Spleen (tissue), 11 donors: ENCODE measurements around the gene GUCA2A. TPM values are rescaled to one million over a fixed set of nuclear protein-coding genes. Genes with fewer than 3 reads are reported as not detected.

ENCODE experiments used
- DNase-seq: peaks from one replicate; pipeline ENCODE4 v3.0.0-alpha.2; 2020
- H3K27ac ChIP-seq, 8 donors: fragments of 200-600 bp; sonication (generic) in 7 of 8; 1 replicate in 4 of 8; 2 replicates in 4 of 8; pipeline versions ENCODE4 v1.5.0 to v1.8.0; 2016 to 2021; ENCODE audit warnings: inconsistent platforms in 4 of 8, mild to moderate bottlenecking in 4 of 8, moderate library complexity in 1 of 8
- H3K27me3 ChIP-seq, 7 donors: fragments of 200-600 bp; sonication (generic) in 6 of 7; replicated peaks in 1 of 7; 1 replicate in 4 of 7; 2 replicates in 3 of 7; pipeline versions ENCODE4 v1.5.0 to v1.8.0; 2016 to 2021; ENCODE audit warnings: inconsistent platforms in 3 of 7, mild to moderate bottlenecking in 1 of 7
- H3K36me3 ChIP-seq, 6 donors: fragments of 200-600 bp; sonication (generic) in 5 of 6; 1 replicate in 4 of 6; 2 replicates in 2 of 6; pipeline versions ENCODE4 v1.5.0 to v1.8.0; 2016 to 2021; ENCODE audit warnings: inconsistent platforms in 2 of 6
- H3K4me1 ChIP-seq, 6 donors: fragments of 200-600 bp; sonication (generic) in 5 of 6; 1 replicate in 3 of 6; 2 replicates in 3 of 6; pipeline versions ENCODE4 v1.5.0 to v1.8.0; 2016 to 2021; ENCODE audit warnings: inconsistent platforms in 3 of 6
- H3K4me3 ChIP-seq, 8 donors: fragments of 200-600 bp; sonication (generic) in 7 of 8; 1 replicate in 4 of 8; 2 replicates in 4 of 8; pipeline versions ENCODE4 v1.5.0 to v1.8.0; 2016 to 2021; ENCODE audit warnings: inconsistent platforms in 4 of 8, mild to moderate bottlenecking in 4 of 8, moderate library complexity in 2 of 8
- H3K9me3 ChIP-seq, 8 donors: fragments of 200-600 bp; sonication (generic) in 7 of 8; 1 replicate in 4 of 8; 2 replicates in 4 of 8; pipeline versions ENCODE4 v1.5.0 to v1.8.0; 2016 to 2021; ENCODE audit warnings: inconsistent platforms in 4 of 8
- POLR2A ChIP-seq, 3 donors: fragments of 450-650 bp; IDR thresholded peaks; one replicate each; pipeline ENCODE4 v1.5.1; 2017; ENCODE audit warnings: antibody characterized with exemption in 3 of 3, mild to moderate bottlenecking in 1 of 3
- POLR2AphosphoS5 ChIP-seq, 3 donors: sonication (generic); formaldehyde crosslinking; IDR thresholded peaks; one replicate each; pipeline ENCODE4 v1.5.1; 2017; ENCODE audit warnings: antibody characterized with exemption in 3 of 3
- WGBS, 5 donors: extraction: QIAGEN DNeasy Blood & Tissue Kit in 3 of 5; methylation state at CpG; one replicate each; pipeline versions ENCODE4 v1.1.5 to v1.1.7; 2013 to 2018; 5-methylcytosine and 5-hydroxymethylcytosine counted together
- intact Hi-C: fragments of 100-400 bp; cut with DNase I; formaldehyde crosslinking; loops from one replicate; pipeline ENCODE4 v1.15.0; 2023; ENCODE audit warnings: low total_unique reads
- polyA plus RNA-seq, 3 donors: library from polyadenylated mRNA; stranded (reverse); fragments of 200-250 nt; gene quantifications; one replicate each; pipeline ENCODE4 v1.2.1, GENCODE V29; 2013
- total RNA-seq, 7 donors: library from RNA; depleted of rRNA in 3 of 7; stranded (reverse); fragments of >200 nt in 3 of 7; fragmentation: NEBNext Ultra II Directional in 4 of 7; extraction: Animal tissue kit (Norgen Biotek cat#: 25700) in 4 of 7; gene quantifications; one replicate each; pipeline versions ENCODE4 v1.1.0 to v1.2.1, GENCODE V29; 2016 to 2021
- TF ChIP-seq, protein P1 (sequence below), 11 experiments: fragments of 200-600 bp in 7 of 11; fragments of 450-650 bp in 4 of 11; sonication (generic) in 4 of 11; IDR thresholded peaks in 8 of 11; conservative IDR thresholded peaks in 3 of 11; 1 replicate in 7 of 11; 2 replicates in 4 of 11; pipeline versions ENCODE4 v1.4.0 to v1.8.0; 2016 to 2021; ENCODE audit warnings: antibody characterized with exemption in 11 of 11, inconsistent platforms in 4 of 11, mild to moderate bottlenecking in 1 of 11
- donor health status: healthy with polysubstance abuse.
- donor health status: DM: no; HTN: no; CAD: no; lungs with moderate emphysema.
- donor health status: DM: no; HTN: no; CAD: no.
- donor health status: Bipolar disorder and iron deficiency.
- donor health status: healthy.
- donor health status: DM: no; HTN: no; CAD: no.
- donor health status: DM: yes; HTN: yes; CAD: no.

The GUCA2A gene
- total and polyA plus RNA-seq, 10 donors: not detected

DNA sequence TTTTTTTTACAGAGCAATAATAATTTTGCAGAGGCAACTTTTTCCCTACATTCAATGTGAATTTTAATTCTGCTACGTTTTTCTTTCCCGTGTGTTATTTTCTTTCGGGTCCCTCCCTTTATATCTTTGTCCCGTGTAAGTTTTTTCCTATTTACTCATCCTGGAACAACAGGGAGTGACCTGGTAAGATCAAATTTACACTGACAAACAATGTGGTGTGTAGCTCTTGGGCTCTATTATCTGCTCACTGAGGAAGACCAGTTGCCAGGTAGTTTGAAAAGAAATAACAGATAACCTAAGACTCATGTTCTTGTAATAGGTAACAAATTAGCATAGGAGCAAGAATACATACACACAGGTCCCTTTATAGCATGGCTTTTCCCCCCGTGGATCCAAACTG, 33.7 kb upstream of the GUCA2A start:
- Histone ChIP-seq H3K9me3 (peaks cover 0 to 22% (median 19%) of the 10 kb centered on the region in 8 donors), H3K4me1 (no peaks in the 10 kb centered on the region), H3K4me3 (no peak overlapping the region), H3K36me3 (peaks cover 1 to 92% (median 44%) of the 10 kb centered on the region in 6 donors), H3K27me3 (no peaks in the 10 kb centered on the region), H3K27ac (no peak overlapping the region)
- intact Hi-C loops: no loop called here
- TF ChIP-seq POLR2AphosphoS5 (IDR thresholded peaks at IDR 0.05): no peak
- no peak for TF ChIP-seq POLR2A (IDR thresholded peaks at IDR 0.05)
- no peak for DNase-seq
- WGBS, 5 donors: 89 to 96% (median 92%) methylated on average over 5 of the region's 5 CpGs

DNA sequence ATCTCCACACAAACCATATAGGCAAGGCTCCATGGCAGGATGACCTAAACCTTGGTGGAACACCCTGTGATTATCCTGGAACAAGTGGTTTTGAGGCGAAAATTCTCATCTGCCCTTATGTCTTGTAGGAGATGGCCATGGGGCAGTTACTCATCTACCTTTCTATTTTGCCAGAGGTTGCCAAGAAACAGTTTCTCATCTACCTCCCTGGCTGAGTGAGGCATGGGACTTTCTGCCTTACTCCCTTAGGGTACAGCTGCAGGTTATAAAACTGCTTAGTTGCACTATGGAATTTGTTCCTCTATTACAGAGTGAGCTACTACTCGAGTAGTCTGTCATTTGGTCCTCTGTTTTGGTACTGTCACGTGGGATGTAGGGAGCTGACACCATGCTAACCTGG, 31.3 kb upstream of the GUCA2A start:
- Histone ChIP-seq H3K9me3 (no peaks in the 10 kb centered on the region), H3K27ac (no peak overlapping the region), H3K4me1 (no peaks in the 10 kb centered on the region), H3K4me3 (no peak overlapping the region), H3K36me3 (peaks cover 0 to 89% (median 44%) of the 10 kb centered on the region in 6 donors), H3K27me3 (no peaks in the 10 kb centered on the region)
- TF ChIP-seq POLR2AphosphoS5 (IDR thresholded peaks at IDR 0.05): no peak
- TF ChIP-seq, protein P1, sequence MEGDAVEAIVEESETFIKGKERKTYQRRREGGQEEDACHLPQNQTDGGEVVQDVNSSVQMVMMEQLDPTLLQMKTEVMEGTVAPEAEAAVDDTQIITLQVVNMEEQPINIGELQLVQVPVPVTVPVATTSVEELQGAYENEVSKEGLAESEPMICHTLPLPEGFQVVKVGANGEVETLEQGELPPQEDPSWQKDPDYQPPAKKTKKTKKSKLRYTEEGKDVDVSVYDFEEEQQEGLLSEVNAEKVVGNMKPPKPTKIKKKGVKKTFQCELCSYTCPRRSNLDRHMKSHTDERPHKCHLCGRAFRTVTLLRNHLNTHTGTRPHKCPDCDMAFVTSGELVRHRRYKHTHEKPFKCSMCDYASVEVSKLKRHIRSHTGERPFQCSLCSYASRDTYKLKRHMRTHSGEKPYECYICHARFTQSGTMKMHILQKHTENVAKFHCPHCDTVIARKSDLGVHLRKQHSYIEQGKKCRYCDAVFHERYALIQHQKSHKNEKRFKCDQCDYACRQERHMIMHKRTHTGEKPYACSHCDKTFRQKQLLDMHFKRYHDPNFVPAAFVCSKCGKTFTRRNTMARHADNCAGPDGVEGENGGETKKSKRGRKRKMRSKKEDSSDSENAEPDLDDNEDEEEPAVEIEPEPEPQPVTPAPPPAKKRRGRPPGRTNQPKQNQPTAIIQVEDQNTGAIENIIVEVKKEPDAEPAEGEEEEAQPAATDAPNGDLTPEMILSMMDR (IDR thresholded peaks at IDR 0.05 in 8 of 11, conservative IDR thresholded peaks at IDR 0.05 in 3 of 11): no peak
- TF ChIP-seq POLR2A (IDR thresholded peaks at IDR 0.05): no peak
- no peak for DNase-seq
- intact Hi-C loops: no loop called here
- 87 to 100% (median 95%) methylated on average over 3 of the region's 3 CpGs for whole genome bisulfite sequencing, 5 donors

GRCh38 chr1:42192106-42192505, 27.6 kb upstream of the GUCA2A start:
- Histone ChIP-seq H3K36me3 (peaks cover 0 to 99% (median 58%) of the 10 kb centered on the region in 6 donors), H3K27me3 (no peaks in the 10 kb centered on the region), H3K4me3 (no peak overlapping the region), H3K9me3 (no peaks in the 10 kb centered on the region), H3K27ac (no peak overlapping the region), H3K4me1 (no peaks in the 10 kb centered on the region)
- WGBS, 5 donors: 86 to 92% (median 90%) methylated on average over 4 of the region's 4 CpGs
- no peak for DNase-seq
- intact Hi-C loops: no loop called here
- TF ChIP-seq, protein P1 (IDR thresholded peaks at IDR 0.05 in 8 of 11, conservative IDR thresholded peaks at IDR 0.05 in 3 of 11): no peak
- TF ChIP-seq POLR2A (IDR thresholded peaks at IDR 0.05) (no peak), POLR2AphosphoS5 (IDR thresholded peaks at IDR 0.05) (no peak)

- peak in 1 of 3 donors; percentile 19 for TF ChIP-seq POLR2AphosphoS5 (IDR thresholded peaks at IDR 0.05)
- no peak for TF ChIP-seq POLR2A (IDR thresholded peaks at IDR 0.05)
- TF ChIP-seq, protein P1 (IDR thresholded peaks at IDR 0.05 in 8 of 11, conservative IDR thresholded peaks at IDR 0.05 in 3 of 11): no peak
- Histone ChIP-seq H3K4me1 (no peaks in the 10 kb centered on the region), H3K27me3 (no peaks in the 10 kb centered on the region), H3K36me3 (peaks cover 0 to 99% (median 56%) of the 10 kb centered on the region in 6 donors), H3K27ac (no peak overlapping the region), H3K9me3 (no peaks in the 10 kb centered on the region), H3K4me3 (no peak overlapping the region)
- 88 to 96% (median 95%) methylated on average over 8 of the region's 8 CpGs for WGBS, 5 donors
- no peak for DNase-seq
- intact Hi-C loops: no loop called here
These were observed 26.8 kb upstream of the GUCA2A start for GRCh38 chr1:42191319-42191718.
